ENCODE results near the gene CDH4.

- TF ChIP-seq EZH2 (IDR thresholded peaks at IDR 0.05; ENCODE audit: low read length) (no peak), CTCF (optimal IDR thresholded peaks at IDR 0.05 in 1 of 3, IDR thresholded peaks at IDR 0.05 in 1 of 3, conservative IDR thresholded peaks at IDR 0.05 in 1 of 3; ENCODE audit: extremely low read depth in 1 of 3, insufficient read depth in 2 of 3, low read length in 3 of 3) (no peak)
These were observed 444.2 kb downstream of the CDH4 start for GRCh38 chr20:61696181-61696735.

Data from keratinocyte (primary cell).